Activated CD4-positive, alpha-beta T cell treated with anti-CD3 and anti-CD28 coated beads, Interleukin-10, Interleukin-2, amounts not matched to agents 100 ng/mL and 50 ng/mL, durations not matched to agents 16 hours and 8 hours (primary cell): ENCODE measurements around the gene ABCC3.

Experiments
- DNase-seq: peaks from one replicate; pipeline ENCODE4 v3.0.0-alpha.2; 2020

The ABCC3 gene, protein sequence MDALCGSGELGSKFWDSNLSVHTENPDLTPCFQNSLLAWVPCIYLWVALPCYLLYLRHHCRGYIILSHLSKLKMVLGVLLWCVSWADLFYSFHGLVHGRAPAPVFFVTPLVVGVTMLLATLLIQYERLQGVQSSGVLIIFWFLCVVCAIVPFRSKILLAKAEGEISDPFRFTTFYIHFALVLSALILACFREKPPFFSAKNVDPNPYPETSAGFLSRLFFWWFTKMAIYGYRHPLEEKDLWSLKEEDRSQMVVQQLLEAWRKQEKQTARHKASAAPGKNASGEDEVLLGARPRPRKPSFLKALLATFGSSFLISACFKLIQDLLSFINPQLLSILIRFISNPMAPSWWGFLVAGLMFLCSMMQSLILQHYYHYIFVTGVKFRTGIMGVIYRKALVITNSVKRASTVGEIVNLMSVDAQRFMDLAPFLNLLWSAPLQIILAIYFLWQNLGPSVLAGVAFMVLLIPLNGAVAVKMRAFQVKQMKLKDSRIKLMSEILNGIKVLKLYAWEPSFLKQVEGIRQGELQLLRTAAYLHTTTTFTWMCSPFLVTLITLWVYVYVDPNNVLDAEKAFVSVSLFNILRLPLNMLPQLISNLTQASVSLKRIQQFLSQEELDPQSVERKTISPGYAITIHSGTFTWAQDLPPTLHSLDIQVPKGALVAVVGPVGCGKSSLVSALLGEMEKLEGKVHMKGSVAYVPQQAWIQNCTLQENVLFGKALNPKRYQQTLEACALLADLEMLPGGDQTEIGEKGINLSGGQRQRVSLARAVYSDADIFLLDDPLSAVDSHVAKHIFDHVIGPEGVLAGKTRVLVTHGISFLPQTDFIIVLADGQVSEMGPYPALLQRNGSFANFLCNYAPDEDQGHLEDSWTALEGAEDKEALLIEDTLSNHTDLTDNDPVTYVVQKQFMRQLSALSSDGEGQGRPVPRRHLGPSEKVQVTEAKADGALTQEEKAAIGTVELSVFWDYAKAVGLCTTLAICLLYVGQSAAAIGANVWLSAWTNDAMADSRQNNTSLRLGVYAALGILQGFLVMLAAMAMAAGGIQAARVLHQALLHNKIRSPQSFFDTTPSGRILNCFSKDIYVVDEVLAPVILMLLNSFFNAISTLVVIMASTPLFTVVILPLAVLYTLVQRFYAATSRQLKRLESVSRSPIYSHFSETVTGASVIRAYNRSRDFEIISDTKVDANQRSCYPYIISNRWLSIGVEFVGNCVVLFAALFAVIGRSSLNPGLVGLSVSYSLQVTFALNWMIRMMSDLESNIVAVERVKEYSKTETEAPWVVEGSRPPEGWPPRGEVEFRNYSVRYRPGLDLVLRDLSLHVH (N-terminal part only)

DNA sequence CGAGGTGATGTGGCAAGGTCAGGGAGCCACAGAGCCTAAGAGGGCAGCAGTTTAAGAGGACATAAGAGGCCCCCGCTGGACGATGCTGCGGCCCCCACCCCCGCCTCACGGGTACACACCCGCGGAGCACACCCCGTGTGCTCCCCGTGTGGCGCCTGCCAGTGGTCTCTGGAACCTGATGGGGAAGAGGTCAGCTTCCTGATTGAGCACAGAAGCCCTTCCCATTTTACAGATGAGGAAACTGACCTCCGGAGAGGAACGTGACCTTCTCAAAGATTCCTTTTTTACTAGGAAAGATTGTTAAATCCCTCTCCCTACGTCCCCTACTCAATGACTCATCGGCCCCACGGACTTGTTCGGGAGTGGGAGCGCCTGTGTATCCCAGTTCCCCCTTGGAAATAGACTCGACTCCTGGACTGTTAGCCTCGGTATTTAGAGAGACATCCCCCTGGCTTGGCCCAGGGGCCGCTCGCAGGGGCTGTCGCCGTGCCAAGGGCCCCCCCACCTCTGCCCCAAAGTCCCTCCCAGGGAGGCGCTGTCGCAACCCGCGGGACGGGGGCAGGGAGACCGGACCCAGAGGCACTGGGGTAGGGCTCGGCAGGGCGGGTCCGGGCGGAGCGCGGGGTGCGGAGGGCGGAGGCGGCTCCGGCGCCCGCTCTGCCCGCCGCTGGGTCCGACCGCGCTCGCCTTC, at the start of gene ABCC3:
Gene ABCC3, plus strand, starts transcription at position 658 of the 691 bp plus-strand sequence. CDS start 56 bp downstream, outside the sequence.
- no peak for DNase-seq

DNA sequence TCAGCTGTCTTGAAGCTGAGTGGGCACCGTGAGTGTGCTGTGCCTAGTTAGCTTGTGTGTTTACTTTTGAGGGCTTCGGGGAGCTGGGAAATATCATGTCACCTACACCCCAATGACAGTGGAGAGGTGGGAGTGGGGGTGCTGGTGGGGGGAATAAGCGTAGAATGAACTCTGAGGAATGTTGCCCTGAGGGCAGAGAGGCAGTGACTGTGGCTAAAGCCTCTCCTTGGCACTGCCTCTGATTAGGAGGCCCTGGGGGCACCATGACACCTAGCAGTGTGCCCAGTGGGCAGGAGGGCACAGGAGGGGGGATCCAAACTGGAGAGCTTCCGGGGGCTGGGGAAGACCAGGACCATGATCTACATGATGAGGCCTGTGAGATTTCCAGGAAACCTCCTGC, 49.3 kb upstream of the ABCC3 start:
- no peak for DNase-seq

DNA sequence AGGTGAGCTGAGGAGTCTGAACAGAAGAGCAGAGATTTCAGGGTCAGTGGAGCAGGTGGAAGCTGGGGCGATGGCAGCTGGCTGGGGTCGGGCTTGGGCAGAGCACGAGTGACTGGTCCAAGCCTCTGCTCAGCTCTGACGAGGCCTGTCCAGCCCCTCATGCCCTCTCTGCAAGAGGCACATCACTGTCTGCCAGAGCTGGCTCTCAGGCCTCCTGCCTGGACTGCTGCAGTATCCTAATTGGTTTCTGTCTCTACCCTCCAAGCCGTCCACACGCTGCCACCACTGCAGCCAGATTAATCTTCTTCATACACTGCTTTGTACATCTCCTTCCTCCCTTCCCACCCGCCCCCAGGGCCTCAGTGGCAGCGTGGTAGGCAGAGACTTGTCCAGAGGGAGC, 48.8 kb upstream of the ABCC3 start:
- no peak for DNase-seq

DNA sequence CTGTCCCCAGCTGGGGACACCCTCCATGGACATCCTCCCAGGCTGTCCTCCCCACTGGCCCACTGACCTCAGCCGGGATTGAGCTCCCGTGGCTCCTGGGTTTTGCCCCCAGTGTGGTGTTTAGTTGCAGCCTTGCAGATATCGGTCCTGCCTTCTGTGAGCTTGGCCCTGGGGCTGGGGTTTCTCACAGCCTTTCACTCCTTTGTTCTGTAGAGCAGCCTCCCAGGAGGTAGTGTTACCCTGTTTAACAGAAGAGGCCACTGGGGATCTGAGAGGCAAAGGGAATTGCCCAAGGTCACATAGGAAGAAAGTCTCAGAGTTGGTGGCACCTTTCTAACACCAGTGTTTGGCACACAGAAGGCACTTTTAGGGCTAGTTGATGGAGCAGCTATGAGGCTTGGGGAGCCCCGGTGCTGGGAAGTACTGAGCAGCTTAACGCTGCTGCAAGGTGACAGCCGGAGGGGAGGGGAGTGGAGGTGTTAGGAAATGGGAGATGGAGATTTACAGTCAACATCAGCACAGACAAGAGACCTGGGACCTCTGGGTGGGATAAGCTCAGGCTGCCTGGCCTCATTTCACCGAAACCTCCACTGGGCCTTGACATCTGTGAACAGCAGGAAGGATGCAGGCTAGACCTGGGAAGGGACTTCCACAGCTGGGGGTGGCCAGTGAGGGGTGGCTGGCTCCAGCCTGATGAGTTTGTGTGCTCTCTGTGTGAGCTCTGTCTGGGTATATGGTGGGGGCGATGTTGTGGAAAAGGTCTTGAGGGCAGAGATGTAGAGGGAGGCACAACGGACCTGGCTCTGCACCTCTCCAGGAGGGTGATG, 48.0 kb upstream of the ABCC3 start:
- DNase-seq, result no peak

DNA sequence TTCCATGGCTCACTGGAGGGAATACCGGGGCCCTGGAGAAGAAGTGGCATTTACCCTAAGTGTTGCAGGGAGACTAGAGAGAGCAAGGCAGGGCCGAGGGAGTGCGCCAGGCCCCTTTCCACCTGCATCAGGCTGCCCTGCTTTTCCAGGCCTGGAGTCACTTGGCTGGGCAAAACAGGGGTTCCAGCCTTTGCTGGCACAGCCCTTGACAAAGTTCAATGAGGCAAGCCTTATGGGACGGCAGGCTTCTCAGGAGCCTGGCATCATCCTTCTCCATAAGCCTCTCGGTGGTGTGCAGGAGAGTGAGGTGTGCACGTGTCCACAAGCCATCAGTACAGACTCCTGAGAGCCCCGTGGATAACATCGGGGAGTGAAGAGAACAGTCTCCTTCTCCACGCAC, 47.1 kb upstream of the ABCC3 start:
- no peak for DNase-seq

DNA sequence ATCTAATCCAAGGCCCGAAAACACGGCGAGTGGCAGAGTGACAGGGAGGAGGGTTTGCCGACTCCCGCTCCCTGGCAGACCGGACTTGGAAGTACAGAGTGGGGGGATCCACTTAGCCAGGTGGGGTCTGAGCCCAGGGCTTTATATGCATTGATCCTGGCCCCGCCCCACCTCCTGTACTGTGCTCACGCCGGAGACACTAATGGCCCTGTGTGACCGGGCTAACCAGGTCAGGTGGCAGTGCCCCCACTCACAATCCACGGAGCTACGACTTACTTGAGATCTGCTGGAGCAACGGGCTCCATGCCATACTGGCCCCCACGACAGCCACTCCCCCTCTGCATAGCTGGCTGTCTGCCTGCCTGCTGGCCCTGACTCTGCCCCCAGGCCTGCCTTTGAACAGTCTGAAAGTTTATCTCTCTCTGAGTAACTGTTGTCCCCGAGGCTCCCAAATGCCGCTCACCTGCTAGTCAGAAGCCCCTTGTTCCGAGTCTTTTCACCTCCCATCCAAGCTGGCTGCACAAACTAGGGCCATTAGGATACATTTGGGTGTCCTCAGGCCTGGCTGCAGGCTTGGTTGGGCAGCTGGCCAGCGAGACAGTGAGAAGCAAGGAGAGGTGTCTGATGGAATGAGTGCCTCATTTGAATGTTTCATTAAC, 46.2 kb upstream of the ABCC3 start:
- no peak for DNase-seq

DNA sequence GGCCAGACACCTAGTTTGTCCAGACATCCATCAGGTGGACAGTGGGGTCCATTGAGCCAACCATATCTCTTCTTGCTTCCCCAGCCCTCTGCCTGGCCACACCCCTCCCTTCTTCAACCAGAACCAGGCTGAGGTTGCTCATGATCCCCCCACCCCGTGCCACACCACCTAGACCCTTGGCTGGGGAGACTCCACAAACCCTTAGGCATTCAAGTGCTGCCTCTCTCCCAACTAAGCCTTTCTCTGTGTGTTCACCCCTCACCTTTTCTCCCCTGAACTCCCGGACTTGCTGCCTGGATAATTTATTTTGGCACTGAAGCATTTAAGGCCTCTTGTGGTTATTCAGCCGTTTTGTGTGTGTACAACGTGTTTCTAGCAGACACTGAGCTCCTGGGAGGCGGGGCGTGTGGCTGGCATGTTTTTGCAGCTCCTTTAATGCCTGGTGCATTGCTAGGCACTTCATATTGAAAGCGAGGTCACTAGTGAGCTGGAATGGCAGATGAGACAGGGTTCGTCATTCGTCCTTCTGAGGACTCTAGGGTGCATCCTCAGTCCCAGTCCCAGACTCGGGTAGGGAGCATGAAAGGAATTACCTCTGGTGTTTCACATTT, 45.5 kb upstream of the ABCC3 start:
- DNase-seq, result no peak

DNA sequence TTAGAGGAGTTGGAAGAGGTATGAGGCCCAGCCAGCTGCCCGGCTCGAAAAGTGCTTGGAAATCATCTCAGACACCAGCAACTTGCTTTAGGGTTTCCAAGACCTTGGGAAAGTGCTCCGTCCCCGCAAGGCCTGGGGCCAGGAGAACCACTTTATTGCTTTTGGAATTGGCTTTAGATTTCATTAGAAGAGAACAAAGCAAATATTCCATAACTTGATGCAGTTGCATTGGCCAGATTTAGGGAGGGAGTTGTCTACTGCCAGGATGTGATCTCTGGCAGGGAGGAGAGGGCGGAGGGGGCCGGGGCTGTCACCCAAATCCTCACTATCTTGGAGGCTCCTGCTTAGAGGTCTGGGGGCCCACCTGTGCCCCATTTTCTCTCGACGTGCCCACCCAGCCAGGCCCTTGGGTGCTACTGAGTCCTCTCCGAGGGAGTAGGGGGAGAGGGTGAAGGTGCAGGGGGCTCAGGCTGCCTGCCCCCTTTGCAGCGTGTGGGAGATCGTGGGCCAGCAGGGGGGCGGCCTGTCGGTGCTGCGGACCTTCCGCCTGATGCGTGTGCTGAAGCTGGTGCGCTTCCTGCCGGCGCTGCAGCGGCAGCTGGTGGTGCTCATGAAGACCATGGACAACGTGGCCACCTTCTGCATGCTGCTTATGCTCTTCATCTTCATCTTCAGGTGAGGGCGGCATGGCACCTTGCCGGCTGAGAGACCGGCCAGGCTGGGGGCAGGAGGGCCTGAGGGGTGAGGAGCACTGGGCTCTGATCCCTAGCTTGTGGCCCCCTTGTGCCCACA, 43.5 kb upstream of the ABCC3 start:
- no peak for DNase-seq

DNA sequence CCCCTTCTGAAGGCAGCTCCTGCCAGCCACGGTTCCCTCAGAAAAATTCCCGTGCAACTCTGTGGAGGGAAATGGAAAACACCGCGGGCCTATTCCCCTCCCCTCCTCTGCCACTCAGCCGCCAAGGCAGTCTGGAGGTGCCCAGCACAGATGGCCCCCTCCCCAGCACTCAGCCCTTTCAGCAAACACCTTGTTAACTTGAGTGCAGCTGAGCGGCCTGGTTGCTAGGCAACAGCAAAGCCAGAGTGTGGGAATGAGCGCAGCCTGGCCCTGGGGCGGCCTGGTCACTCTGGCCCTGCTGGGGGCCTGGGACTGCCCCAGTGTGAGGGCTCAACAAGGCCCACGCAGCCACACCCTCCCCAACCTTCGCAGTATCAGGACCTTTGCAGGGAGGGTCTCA, 41.4 kb upstream of the ABCC3 start:
- no peak for DNase-seq

DNA sequence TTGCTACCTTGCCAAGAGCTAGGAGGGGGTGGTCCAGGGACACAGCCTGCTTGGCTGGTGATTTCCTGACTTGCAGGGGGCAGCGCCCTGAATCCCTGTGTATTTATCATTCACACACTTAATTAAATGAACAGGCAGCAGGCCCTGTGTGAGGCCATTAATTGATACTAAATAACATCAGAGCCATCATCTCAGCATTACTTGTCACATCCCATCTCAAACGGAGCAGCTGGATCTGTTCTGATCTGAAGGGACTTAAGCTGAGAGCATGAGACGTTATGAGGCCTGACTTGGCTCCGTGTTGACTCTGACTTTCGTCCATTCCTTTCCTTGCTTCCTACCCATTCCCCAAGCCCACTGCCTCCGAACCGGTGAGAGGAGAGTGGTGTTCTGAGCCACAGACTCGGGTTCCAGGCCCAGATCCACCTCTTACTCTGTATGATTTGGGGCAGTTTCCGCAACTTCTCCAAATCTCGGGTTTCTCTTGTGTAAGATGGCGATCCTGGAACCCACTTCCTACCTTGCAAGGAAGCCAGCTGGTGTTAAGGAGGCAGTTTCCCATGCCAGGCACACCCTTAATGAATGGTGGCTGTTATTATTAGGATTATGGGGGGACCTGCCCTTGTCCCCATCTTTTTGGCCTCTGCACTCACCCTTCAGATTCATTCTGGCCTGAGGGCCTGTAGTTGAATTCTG, 40.4 kb upstream of the ABCC3 start:
- no peak for DNase-seq

DNA sequence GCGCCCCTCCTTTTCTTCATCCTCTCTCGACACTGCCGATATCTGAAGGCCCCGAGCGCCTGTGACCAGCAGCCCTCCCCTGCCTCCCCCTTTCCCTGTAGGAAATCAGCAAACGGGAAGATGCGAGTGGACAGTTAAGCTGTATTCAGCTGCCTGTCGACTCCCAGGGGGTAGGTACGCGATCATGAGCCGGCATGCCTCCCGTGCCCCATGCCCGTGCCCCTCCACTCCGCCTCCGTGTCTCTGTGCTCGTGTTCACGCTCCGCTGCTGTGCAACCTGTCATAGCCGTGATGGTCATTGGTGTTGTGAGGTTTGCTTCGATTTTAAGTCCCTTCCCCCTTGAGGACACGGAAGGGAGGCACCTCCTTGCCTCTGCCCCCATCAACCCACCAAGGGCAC, 39.8 kb upstream of the ABCC3 start:
- DNase-seq, result no peak

DNA sequence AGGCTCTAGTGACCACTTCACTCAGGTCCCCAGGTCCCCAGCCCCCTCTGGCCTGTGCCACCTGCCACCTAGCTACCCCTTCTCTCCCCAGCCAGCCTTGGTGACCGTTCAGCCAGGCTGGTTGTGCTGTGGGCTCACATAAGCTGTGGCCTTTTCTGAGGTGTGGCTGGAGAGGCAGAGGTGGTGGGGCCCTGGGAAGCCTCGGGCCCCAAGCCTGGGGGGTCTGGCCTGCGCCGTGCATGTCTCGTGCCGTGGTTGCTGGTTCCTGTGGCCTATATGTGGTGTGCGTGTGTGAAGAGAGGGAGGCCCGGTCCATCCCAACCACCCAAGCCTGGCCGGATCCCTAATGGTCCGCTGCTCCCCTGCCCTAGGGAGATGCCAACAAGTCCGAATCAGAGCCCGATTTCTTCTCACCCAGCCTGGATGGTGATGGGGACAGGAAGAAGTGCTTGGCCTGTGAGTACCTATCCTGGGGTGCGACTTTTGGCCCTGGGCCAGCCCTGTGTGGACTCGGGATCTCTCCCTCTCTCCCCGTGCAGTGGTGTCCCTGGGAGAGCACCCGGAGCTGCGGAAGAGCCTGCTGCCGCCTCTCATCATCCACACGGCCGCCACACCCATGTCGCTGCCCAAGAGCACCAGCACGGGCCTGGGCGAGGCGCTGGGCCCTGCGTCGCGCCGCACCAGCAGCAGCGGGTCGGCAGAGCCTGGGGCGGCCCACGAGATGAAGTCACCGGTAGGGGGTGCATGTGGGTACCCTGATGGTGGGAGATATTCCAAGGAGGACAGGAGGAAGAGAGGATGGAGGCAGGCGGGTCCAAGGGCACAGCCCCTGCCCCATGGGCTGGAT, 38.3 kb upstream of the ABCC3 start:
- no peak for DNase-seq

DNA sequence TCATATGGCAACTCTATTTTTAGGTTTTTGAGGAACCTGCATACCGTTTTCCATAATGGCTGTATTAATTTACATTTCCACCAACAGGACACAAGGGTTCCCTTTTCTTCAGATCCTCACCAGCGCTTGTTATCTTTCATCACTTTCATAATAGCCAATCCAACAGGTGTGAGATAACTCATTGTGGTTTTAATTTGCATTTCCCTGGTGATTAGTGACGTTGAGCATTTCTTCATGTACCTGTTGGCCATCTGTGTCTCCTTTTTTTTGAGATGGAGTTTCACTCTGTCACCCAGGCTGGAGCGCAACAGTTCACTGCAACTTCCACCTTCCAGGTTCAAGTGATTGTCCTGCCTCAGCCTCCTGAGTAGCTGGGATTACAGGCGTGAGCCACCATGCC, 36.2 kb upstream of the ABCC3 start:
- no peak for DNase-seq

DNA sequence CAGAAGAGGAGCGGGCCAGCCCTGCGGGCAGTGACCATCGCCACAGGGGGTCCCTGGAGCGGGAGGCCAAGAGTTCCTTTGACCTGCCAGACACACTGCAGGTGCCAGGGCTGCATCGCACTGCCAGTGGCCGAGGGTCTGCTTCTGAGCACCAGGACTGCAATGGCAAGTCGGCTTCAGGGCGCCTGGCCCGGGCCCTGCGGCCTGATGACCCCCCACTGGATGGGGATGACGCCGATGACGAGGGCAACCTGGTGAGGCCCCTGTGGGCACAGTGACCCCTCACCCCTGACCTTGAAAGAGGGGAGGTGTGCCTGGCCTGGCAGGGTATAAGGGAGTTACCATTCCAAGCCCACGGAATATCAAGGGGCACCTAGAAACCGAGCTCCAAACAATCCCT, 35.1 kb upstream of the ABCC3 start:
- no peak for DNase-seq

DNA sequence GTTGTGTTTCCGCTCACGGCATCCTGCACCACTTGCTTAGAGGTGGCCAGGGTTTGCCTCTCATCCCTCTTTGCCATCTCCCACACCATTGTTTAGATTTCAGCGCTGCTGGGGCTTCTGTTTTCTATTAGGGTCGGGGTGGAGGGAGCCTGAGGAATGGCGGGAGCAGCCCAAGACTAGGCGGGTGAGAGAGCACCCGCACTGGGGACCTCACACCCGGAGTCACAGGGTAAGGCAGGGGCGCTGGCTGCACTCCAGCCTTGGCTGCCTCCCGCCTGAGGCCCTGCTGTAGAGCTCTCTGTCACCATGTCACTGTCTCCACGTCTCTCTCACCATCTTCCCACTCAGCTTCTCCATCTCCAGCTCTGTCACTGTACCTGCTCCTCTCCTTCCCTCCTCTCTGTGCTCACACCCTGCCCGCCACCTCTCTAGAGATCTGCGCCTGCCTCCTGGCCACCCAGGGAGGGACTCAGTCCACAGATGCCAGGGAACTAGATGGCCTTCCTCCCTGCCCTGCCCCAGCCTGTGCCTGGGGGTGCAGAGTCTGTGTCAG, 32.8 kb upstream of the ABCC3 start:
- no peak for DNase-seq

DNA sequence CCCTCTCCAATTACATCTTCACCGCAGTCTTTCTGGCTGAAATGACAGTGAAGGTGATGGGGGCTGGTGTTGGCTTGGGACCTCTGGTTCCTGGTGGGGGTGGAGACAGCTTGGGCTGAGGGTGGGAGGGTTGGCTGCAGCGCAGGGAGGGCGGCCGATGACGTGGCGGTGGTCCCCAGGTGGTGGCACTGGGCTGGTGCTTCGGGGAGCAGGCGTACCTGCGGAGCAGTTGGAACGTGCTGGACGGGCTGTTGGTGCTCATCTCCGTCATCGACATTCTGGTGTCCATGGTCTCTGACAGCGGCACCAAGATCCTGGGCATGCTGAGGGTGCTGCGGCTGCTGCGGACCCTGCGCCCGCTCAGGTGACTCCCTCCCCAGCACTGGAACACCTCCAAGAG, 31.8 kb upstream of the ABCC3 start:
- DNase-seq, result no peak

DNA sequence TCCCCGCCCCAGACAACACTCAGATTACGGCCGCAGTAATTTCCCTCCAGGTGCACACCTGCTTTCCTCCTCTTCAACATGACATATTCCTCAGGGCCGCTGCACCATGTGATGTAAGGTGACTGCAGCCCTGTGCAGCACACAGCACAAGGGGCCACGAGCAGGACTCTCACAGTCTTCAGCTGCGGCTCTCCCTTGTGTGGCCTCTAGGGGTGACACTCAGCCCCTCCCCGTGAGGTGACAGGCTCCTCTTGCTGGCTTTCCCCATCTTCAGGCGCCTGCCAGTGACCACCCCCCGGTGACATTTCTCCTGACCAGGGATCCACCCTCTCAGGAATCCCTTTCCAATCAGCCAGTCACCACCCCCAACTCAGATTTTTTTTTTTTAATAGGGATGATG, 31.3 kb upstream of the ABCC3 start:
- peak; percentile 6 for DNase-seq

DNA sequence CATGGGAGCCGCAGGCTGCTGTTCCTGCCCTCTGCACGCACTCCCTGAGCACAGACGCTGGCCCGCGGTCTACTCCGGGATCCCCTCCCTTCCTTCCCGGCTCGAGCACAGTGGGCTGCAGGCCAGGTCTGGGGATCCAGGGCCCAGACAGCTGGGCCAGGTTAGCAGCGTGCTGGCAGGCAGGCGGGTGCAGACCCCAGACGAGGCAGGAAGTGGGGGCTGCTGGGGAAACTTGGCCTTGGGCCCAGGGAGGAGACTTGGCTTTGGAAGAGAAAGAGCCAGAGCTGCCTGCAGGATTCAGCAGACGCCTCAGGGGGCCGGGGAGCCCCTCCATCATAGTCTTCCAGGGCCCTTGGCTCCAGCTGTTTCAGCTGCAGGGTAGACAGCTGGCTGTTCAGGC, 30.2 kb upstream of the ABCC3 start:
- no peak for DNase-seq
